Epithelial cell of esophagus (primary cell): ENCODE data around the gene NRDE2.

Experiments used
- DNase-seq: peaks from one replicate; pipeline ENCODE4 v3.0.0; 2010; ENCODE audit warnings: low read depth
- H3K4me3 ChIP-seq: 2 replicates; pipeline ENCODE4 v1.5.1; 2011; ENCODE audit warnings: mild to moderate bottlenecking, low read length, control low read depth
- CTCF ChIP-seq: IDR thresholded peaks from 2 replicates; pipeline ENCODE4 v1.5.1; 2011; ENCODE audit warnings: low read depth, mild to moderate bottlenecking, low read length, control low read depth, inconsistent platforms; ENCODE audit not compliant: insufficient read depth; ENCODE audit errors: missing control alignments

NRDE2 gene

GRCh38 chr14:90278199-90279175 is 53.3 kb downstream of the NRDE2 start:
- TF ChIP-seq CTCF, result no peak
- no peak for DNase-seq

GRCh38 chr14:90277581-90278198 is 54.1 kb downstream of the NRDE2 start:
- no peak for DNase-seq
- TF ChIP-seq CTCF, result no peak
- H3K4me3 ChIP-seq, result no peak overlapping the region

More at GRCh38 chr14:90278199-90279175, 53.3 kb downstream of the NRDE2 start:
- H3K4me3 ChIP-seq, result no peak overlapping the region

- no peak for TF ChIP-seq CTCF
- DNase-seq, result peak; percentile 44
- H3K4me3 ChIP-seq, result no peak overlapping the region
These were observed 54.9 kb downstream of the NRDE2 start for GRCh38 chr14:90276646-90277367.

- H3K4me3 ChIP-seq, result no peak overlapping the region
- no peak for TF ChIP-seq CTCF
These were observed 55.9 kb downstream of the NRDE2 start for GRCh38 chr14:90275820-90276219.

GRCh38 chr14:90275458-90275814 is 56.3 kb downstream of the NRDE2 start:
- H3K4me3 ChIP-seq, result no peak overlapping the region
- DNase-seq, result no peak
- TF ChIP-seq CTCF, result no peak

More at GRCh38 chr14:90275820-90276219, 55.9 kb downstream of the NRDE2 start:
- DNase-seq, result no peak

- TF ChIP-seq CTCF, result no peak
- DNase-seq, result peak; percentile 86
- no peak overlapping the region for H3K4me3 ChIP-seq
These were observed 56.8 kb downstream of the NRDE2 start for GRCh38 chr14:90274808-90275457.
